CD14-positive monocyte (primary cell): Measurements from ENCODE around the gene CFAP20DC. TPM values are rescaled to one million over a fixed set of nuclear protein-coding genes. Genes with fewer than 3 reads are reported as not detected.

Experiments used
- DNase-seq, 3 donors: peaks; one replicate each; pipeline ENCODE4 v3.0.0-alpha.2; 2011 to 2022
- H2AFZ ChIP-seq: 2 replicates; pipeline ENCODE4 v1.6.0; 2012; ENCODE audit warnings: mild to moderate bottlenecking, low read depth, low read length, inconsistent platforms; ENCODE audit not compliant: insufficient read depth, poor library complexity, severe bottlenecking
- H3K27ac ChIP-seq, 2 donors: 1 replicate in 1 of 2; 2 replicates in 1 of 2; pipeline ENCODE4 v1.5.1; 2012 to 2013; ENCODE audit warnings: low read length in 2 of 2, control low read depth in 1 of 2, inconsistent platforms in 1 of 2, low read depth in 1 of 2, mild to moderate bottlenecking in 1 of 2
- H3K27me3 ChIP-seq, 2 donors: one replicate each; pipeline versions ENCODE4 v1.6.0 to v1.6.1; 2011 to 2013; ENCODE audit warnings: low read length in 2 of 2; ENCODE audit not compliant: control insufficient read depth in 2 of 2, insufficient read depth in 2 of 2
- H3K36me3 ChIP-seq, 2 donors: replicated peaks in 1 of 2; 1 replicate in 1 of 2; 2 replicates in 1 of 2; pipeline versions ENCODE4 v1.5.1 to v1.6.1; 2012 to 2013; ENCODE audit warnings: low read length in 2 of 2, control low read depth in 1 of 2, inconsistent platforms in 1 of 2, mild to moderate bottlenecking in 1 of 2; ENCODE audit not compliant: insufficient read depth in 2 of 2, control insufficient read depth in 1 of 2
- H3K4me1 ChIP-seq, 2 donors: 1 replicate in 1 of 2; 2 replicates in 1 of 2; pipeline versions ENCODE4 v1.5.1 to v1.6.1; 2012 to 2013; ENCODE audit warnings: low read length in 2 of 2, control low read depth in 1 of 2, inconsistent platforms in 1 of 2, mild to moderate bottlenecking in 1 of 2, moderate library complexity in 1 of 2; ENCODE audit not compliant: insufficient read depth in 2 of 2, control insufficient read depth in 1 of 2
- H3K4me2 ChIP-seq: replicated peaks from 2 replicates; pipeline ENCODE3; 2012; ENCODE audit warnings: low read length, moderate library complexity, mild to moderate bottlenecking; ENCODE audit not compliant: poor library complexity, severe bottlenecking; ENCODE audit errors: extremely low read depth
- H3K4me3 ChIP-seq, 3 experiments: fragments of 200-600 bp in 1 of 3; sonication (generic) in 1 of 3; replicated peaks in 1 of 3; 1 replicate in 2 of 3; 2 replicates in 1 of 3; pipeline ENCODE4 v1.5.1; 2011 to 2013; ENCODE audit warnings: low read length in 3 of 3, mild to moderate bottlenecking in 3 of 3, control low read depth in 2 of 3, low read depth in 2 of 3, inconsistent platforms in 1 of 3, moderate library complexity in 1 of 3
- H3K79me2 ChIP-seq: 2 replicates; pipeline ENCODE4 v1.6.0; 2012; ENCODE audit warnings: mild to moderate bottlenecking, control low read depth, inconsistent platforms, low read length, moderate library complexity; ENCODE audit not compliant: insufficient read depth
- H3K9ac ChIP-seq: 2 replicates; pipeline ENCODE4 v1.6.0; 2017; ENCODE audit warnings: low read length, mild to moderate bottlenecking; ENCODE audit not compliant: insufficient read depth, poor library complexity, severe bottlenecking
- H3K9me3 ChIP-seq, 2 donors: replicated peaks in 1 of 2; 1 replicate in 1 of 2; 2 replicates in 1 of 2; pipeline versions ENCODE4 v1.5.1 to v1.6.1; 2012 to 2013; ENCODE audit warnings: low read length in 2 of 2, control low read depth in 1 of 2; ENCODE audit not compliant: control insufficient read depth in 1 of 2, insufficient read depth in 1 of 2
- H4K20me1 ChIP-seq: 2 replicates; pipeline ENCODE4 v1.6.0; 2012; ENCODE audit warnings: mild to moderate bottlenecking, low read length, control low read depth, moderate library complexity; ENCODE audit not compliant: insufficient read depth
- H3K27ac Mint-ChIP-seq, 7 donors: one replicate each; pipeline ENCODE4 v1.8.0; 2020; ENCODE audit warnings: mild to moderate bottlenecking in 7 of 7, mixed read lengths in 7 of 7, moderate library complexity in 6 of 7, inconsistent platforms in 2 of 7
- H3K27me3 Mint-ChIP-seq, 3 donors: one replicate each; pipeline ENCODE4 v1.8.0; 2021 to 2022; ENCODE audit warnings: low read depth in 3 of 3, mild to moderate bottlenecking in 3 of 3, mixed read lengths in 3 of 3, moderate library complexity in 3 of 3, inconsistent platforms in 1 of 3
- H3K36me3 Mint-ChIP-seq, 2 donors: one replicate each; pipeline ENCODE4 v1.8.0; 2020; ENCODE audit warnings: mixed read lengths in 2 of 2, inconsistent platforms in 1 of 2, mild to moderate bottlenecking in 1 of 2
- H3K4me1 Mint-ChIP-seq: one replicate; pipeline ENCODE4 v1.8.0; 2020; ENCODE audit warnings: mild to moderate bottlenecking, mixed read lengths
- H3K4me3 Mint-ChIP-seq, 2 donors: one replicate each; pipeline ENCODE4 v1.8.0; 2020; ENCODE audit warnings: mild to moderate bottlenecking in 2 of 2, mixed read lengths in 2 of 2, moderate library complexity in 1 of 2
- H3K9me3 Mint-ChIP-seq, 7 donors: one replicate each; pipeline ENCODE4 v1.8.0; 2020 to 2022; ENCODE audit warnings: mixed read lengths in 7 of 7, mild to moderate bottlenecking in 6 of 7, moderate library complexity in 6 of 7, inconsistent platforms in 2 of 7
- CTCF ChIP-seq: fragments of 200-600 bp; IDR thresholded peaks from one replicate; pipeline ENCODE4 v1.8.0; 2022; ENCODE audit warnings: antibody characterized with exemption, mild to moderate bottlenecking
- WGBS: methylation state at CpG from one replicate; pipeline ENCODE4 v1.1.5; 2013; ENCODE audit warnings: missing lambda C conversion rate; ENCODE audit not compliant: insufficient coverage; 5-methylcytosine and 5-hydroxymethylcytosine counted together
- intact Hi-C, 2 donors: fragments of 100-400 bp; cut with micrococcal nuclease; formaldehyde crosslinking; loops; one replicate each; pipeline versions ENCODE4 v1.15.0 to v1.15.1; 2023
- polyA plus RNA-seq, 3 donors: library from polyadenylated mRNA; depleted of rRNA in 1 of 3; unstranded in 2 of 3; stranded (reverse) in 1 of 3; fragments of 300-500 nt in 2 of 3; fragments of >200 nt in 1 of 3; fragmentation: Illumina TruSeq in 2 of 3; gene quantifications; 1 replicate in 2 of 3; 2 replicates in 1 of 3; pipeline ENCODE4 v1.2.3, GENCODE V29; 2012 to 2021

CFAP20DC gene
- polyA plus RNA-seq, 3 donors = not detected

- Histone ChIP-seq H3K4me3 (no peak overlapping the region), H3K79me2 (no peaks in the 10 kb centered on the region), H3K9ac (no peak overlapping the region), H3K4me2 (no peak overlapping the region), H4K20me1 (no peaks in the 10 kb centered on the region), H3K36me3 (no peaks in the 10 kb centered on the region), H3K27ac (no peak overlapping the region), H3K9me3 (peaks cover 0 to 3% of the 10 kb centered on the region in 2 donors), H3K27me3 (no peaks in the 10 kb centered on the region), H3K4me1 (no peaks in the 10 kb centered on the region), H2AFZ (no peak overlapping the region)
- no peak for TF ChIP-seq CTCF
- H3K27me3 Mint-ChIP-seq = no peaks in the 10 kb centered on the region
- H3K4me1 Mint-ChIP-seq = no peaks in the 10 kb centered on the region
- intact Hi-C loops = no loop called here
- peaks cover 0 to 9% (median 0%) of the 10 kb centered on the region in 7 donors for H3K9me3 Mint-ChIP-seq
- no peaks in the 10 kb centered on the region for H3K36me3 Mint-ChIP-seq
- 100% methylated on average over 1 of the region's 1 CpG for WGBS
- no peak for DNase-seq
- H3K4me3 Mint-ChIP-seq = no peak overlapping the region
- H3K27ac Mint-ChIP-seq = no peak overlapping the region
Observed at GRCh38 chr3:58924578-58924977, 125.2 kb downstream of the CFAP20DC start.

GRCh38 chr3:58900386-58900785 is 149.4 kb downstream of the CFAP20DC start:
- intact Hi-C loops = no loop called here
- Histone ChIP-seq H3K27ac (no peak overlapping the region), H2AFZ (no peak overlapping the region), H3K9ac (no peak overlapping the region), H3K9me3 (peaks cover 0 to 8% of the 10 kb centered on the region in 2 donors), H3K79me2 (no peaks in the 10 kb centered on the region), H3K36me3 (no peaks in the 10 kb centered on the region), H3K4me2 (no peak overlapping the region), H3K27me3 (no peaks in the 10 kb centered on the region), H4K20me1 (no peaks in the 10 kb centered on the region), H3K4me3 (no peak overlapping the region), H3K4me1 (peaks cover 10 to 11% of the 10 kb centered on the region in 2 donors)
- no peak overlapping the region for H3K27ac Mint-ChIP-seq
- WGBS = 100% methylated on average over 1 of the region's 1 CpG
- no peaks in the 10 kb centered on the region for H3K36me3 Mint-ChIP-seq
- TF ChIP-seq CTCF = no peak
- H3K9me3 Mint-ChIP-seq = peaks cover 5 to 17% (median 10%) of the 10 kb centered on the region in 7 donors
- no peak overlapping the region for H3K4me3 Mint-ChIP-seq
- peaks cover 0 to 3% (median 0%) of the 10 kb centered on the region in 3 donors for H3K27me3 Mint-ChIP-seq
- H3K4me1 Mint-ChIP-seq = peaks cover 14% of the 10 kb centered on the region
- no peak for DNase-seq
